Keratinocyte (primary cell): ENCODE measurements around the gene CD93. TPM values are rescaled to one million over a fixed set of nuclear protein-coding genes. Genes with fewer than 3 reads are reported as not detected.

ENCODE experiments used
- DNase-seq: peaks from one replicate; pipeline ENCODE4 v3.0.0-alpha.2; 2011; ENCODE audit warnings: low read depth, missing footprints, low spot score
- FAIRE-seq: peaks from 2 replicates; lab custom pipeline; 2011; peaks lifted over from hg19 to GRCh38; lab: Jason Lieb, UNC
- H2AFZ ChIP-seq: 2 replicates; pipeline ENCODE4 v1.6.0; 2012; ENCODE audit warnings: low read length, control low read depth, inconsistent platforms; ENCODE audit not compliant: control insufficient read depth
- H3K27ac ChIP-seq: 2 replicates; pipeline ENCODE4 v1.5.1; 2011; ENCODE audit warnings: low read length; ENCODE audit not compliant: control insufficient read depth, insufficient read depth
- H3K27me3 ChIP-seq: 3 replicates; pipeline ENCODE4 v1.6.0; 2011; ENCODE audit warnings: low read length; ENCODE audit not compliant: control insufficient read depth, insufficient read depth; ENCODE audit errors: extremely low read depth
- H3K36me3 ChIP-seq, 2 experiments: 2 replicates in 1 of 2; 3 replicates in 1 of 2; pipeline ENCODE4 v1.5.1; 2011; ENCODE audit warnings: low read length in 2 of 2, mild to moderate bottlenecking in 1 of 2; ENCODE audit not compliant: control insufficient read depth in 2 of 2, insufficient read depth in 2 of 2; ENCODE audit errors: extremely low read depth in 1 of 2
- H3K4me1 ChIP-seq: 3 replicates; pipeline ENCODE4 v1.5.1; 2011; ENCODE audit warnings: low read length; ENCODE audit not compliant: control insufficient read depth, insufficient read depth; ENCODE audit errors: extremely low read depth
- H3K4me2 ChIP-seq: 3 replicates; pipeline ENCODE4 v1.6.0; 2011; ENCODE audit warnings: low read depth, low read length; ENCODE audit not compliant: control insufficient read depth, insufficient read depth; ENCODE audit errors: extremely low read depth
- H3K4me3 ChIP-seq, 3 experiments: fragments of 200-600 bp in 1 of 3; sonication (generic) in 1 of 3; 2 replicates in 2 of 3; 3 replicates in 1 of 3; pipeline ENCODE4 v1.5.1; 2011 to 2016; ENCODE audit warnings: low read length in 3 of 3, mild to moderate bottlenecking in 3 of 3, control low read depth in 2 of 3, inconsistent platforms in 1 of 3, low read depth in 1 of 3, mixed read lengths in 1 of 3, mixed run types in 1 of 3, moderate library complexity in 1 of 3; ENCODE audit not compliant: control insufficient read depth in 2 of 3, insufficient read depth in 2 of 3; ENCODE audit errors: extremely low read depth in 1 of 3
- H3K79me2 ChIP-seq: 2 replicates; pipeline ENCODE4 v1.6.0; 2012; ENCODE audit warnings: low read length; ENCODE audit not compliant: control insufficient read depth, insufficient read depth
- H3K9ac ChIP-seq: 3 replicates; pipeline ENCODE4 v1.6.0; 2011; ENCODE audit warnings: low read length; ENCODE audit not compliant: control insufficient read depth, insufficient read depth; ENCODE audit errors: extremely low read depth
- H3K9me1 ChIP-seq: 3 replicates; pipeline ENCODE4 v1.6.0; 2011; ENCODE audit warnings: low read length; ENCODE audit not compliant: control insufficient read depth, insufficient read depth; ENCODE audit errors: extremely low read depth
- H3K9me3 ChIP-seq: 2 replicates; pipeline ENCODE4 v1.5.1; 2012; ENCODE audit warnings: low read depth, low read length; ENCODE audit not compliant: control insufficient read depth
- H4K20me1 ChIP-seq: 3 replicates; pipeline ENCODE4 v1.6.0; 2011; ENCODE audit warnings: low read length; ENCODE audit not compliant: control insufficient read depth, insufficient read depth; ENCODE audit errors: extremely low read depth
- EZH2 ChIP-seq: IDR thresholded peaks from one replicate; pipeline ENCODE4 v1.6.1; 2012; ENCODE audit warnings: inconsistent platforms, mild to moderate bottlenecking, low read length, moderate library complexity
- dilution Hi-C: fragments of 300-500 bp; cut with MboI; formaldehyde crosslinking; loops from one replicate; pipeline ENCODE4 v1.7.0; 2020; ENCODE audit warnings: low sequenced_read_pairs; ENCODE audit not compliant: extremely low pct_ligation_motif_present
- polyA plus RNA-seq, 5 experiments: library from polyadenylated mRNA; depleted of rRNA in 3 of 5; stranded (reverse) in 3 of 5; stranded (forward) in 1 of 5; unstranded in 1 of 5; fragments of >200 nt; gene quantifications; 1 replicate in 1 of 5; 2 replicates in 3 of 5; 3 replicates in 1 of 5; pipeline versions ENCODE4 v1.2.1 to v1.2.3, GENCODE V29; 2011 to 2012; ENCODE audit warnings: missing spikeins in 2 of 5, low read depth in 1 of 5, low replicate concordance in 1 of 5
- TF ChIP-seq, protein P1 (sequence below), 3 experiments: IDR thresholded peaks in 1 of 3; conservative IDR thresholded peaks in 1 of 3; optimal IDR thresholded peaks in 1 of 3; 2 replicates in 2 of 3; 3 replicates in 1 of 3; pipeline versions ENCODE3 to v1.5.1; 2011; ENCODE audit warnings: low read length in 3 of 3, mild to moderate bottlenecking in 3 of 3, moderate library complexity in 2 of 3, control low read depth in 1 of 3, inconsistent platforms in 1 of 3; ENCODE audit not compliant: insufficient read depth in 2 of 3; ENCODE audit errors: extremely low read depth in 1 of 3

CD93 gene
- polyA plus RNA-seq, 1 donor (not counting 4 experiments of a cell fraction or from before 2014, with no cell fraction given) = not detected

DNA sequence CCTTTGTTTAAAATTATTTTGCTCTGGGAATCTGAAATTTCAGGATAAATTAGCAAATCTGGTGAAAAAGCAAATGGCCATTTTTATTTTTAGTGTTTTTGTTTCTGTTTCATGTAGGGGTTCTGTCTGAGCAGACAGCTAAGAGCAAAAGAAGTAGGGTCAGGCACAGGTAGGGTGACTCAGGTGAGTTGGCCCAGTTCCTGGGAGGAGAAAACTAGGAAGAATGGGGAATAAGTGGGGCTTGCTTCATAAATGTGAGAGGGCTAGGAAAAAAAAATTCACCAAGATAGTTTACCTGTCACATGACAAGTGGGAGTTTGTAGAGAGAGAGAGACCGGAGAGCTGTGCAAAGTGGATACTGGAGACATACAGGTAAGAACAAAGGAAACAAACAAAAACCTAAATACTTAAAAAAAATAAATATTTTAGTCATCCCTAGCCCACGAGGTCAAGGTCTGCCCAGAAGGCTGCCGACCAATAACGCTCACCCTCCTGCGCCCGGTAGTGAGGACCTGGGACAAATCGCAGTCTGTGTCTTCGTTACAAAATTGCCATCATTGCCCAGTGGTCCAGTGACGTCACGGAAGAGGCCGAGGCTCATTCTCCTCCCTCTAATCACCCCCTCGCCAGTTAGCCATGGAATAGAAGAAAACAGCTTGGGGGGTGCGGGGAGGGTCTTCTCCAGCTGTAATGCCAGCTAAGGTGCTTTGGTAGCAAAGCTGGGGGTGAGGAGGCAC, 39.0 kb downstream of the CD93 start:
- Histone ChIP-seq H2AFZ (no peak overlapping the region), H3K36me3 (no peaks in the 10 kb centered on the region), H3K9me3 (no peaks in the 10 kb centered on the region), H3K27ac (no peak overlapping the region), H4K20me1 (no peaks in the 10 kb centered on the region), H3K4me1 (peaks cover 19% of the 10 kb centered on the region), H3K9me1 (no peaks in the 10 kb centered on the region), H3K4me3 (peak overlapping the region in 2 of 3 experiments; percentile 21 to 46), H3K79me2 (no peaks in the 10 kb centered on the region), H3K9ac (no peak overlapping the region), H3K4me2 (peak overlapping the region; percentile 93), H3K27me3 (no peaks in the 10 kb centered on the region)
- no peak for DNase-seq
- TF ChIP-seq, protein P1, sequence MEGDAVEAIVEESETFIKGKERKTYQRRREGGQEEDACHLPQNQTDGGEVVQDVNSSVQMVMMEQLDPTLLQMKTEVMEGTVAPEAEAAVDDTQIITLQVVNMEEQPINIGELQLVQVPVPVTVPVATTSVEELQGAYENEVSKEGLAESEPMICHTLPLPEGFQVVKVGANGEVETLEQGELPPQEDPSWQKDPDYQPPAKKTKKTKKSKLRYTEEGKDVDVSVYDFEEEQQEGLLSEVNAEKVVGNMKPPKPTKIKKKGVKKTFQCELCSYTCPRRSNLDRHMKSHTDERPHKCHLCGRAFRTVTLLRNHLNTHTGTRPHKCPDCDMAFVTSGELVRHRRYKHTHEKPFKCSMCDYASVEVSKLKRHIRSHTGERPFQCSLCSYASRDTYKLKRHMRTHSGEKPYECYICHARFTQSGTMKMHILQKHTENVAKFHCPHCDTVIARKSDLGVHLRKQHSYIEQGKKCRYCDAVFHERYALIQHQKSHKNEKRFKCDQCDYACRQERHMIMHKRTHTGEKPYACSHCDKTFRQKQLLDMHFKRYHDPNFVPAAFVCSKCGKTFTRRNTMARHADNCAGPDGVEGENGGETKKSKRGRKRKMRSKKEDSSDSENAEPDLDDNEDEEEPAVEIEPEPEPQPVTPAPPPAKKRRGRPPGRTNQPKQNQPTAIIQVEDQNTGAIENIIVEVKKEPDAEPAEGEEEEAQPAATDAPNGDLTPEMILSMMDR (optimal IDR thresholded peaks at IDR 0.05 in 1 of 3, IDR thresholded peaks at IDR 0.05 in 1 of 3, conservative IDR thresholded peaks at IDR 0.05 in 1 of 3; ENCODE audit: extremely low read depth in 1 of 3, insufficient read depth in 2 of 3, low read length in 3 of 3) = no peak
- TF ChIP-seq EZH2 = no peak
- dilution Hi-C loops = loop anchor here (25.0 kb wide), 1 partner anchor 140 kb away; no protein-coding TSS in a partner anchor
- FAIRE-seq = peak; percentile 52

DNA sequence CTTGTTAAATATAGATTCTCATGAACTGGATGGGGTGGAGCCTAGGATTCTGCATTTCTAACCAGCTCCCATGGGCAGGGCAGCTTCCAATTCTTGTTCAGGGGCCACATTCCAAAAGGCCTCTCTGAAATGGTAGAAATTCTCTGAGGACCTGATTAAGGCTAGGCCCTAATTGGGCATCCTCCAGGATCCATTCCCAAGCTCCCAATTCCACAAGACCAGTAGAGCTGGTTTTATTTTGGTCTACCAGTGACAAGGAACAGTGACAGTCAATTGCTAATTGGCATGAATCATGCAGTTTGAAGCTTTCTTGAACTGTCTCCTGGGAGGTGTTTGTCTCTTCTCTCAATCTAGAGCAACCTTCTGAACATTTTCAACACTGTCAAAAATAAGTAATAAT, 39.7 kb downstream of the CD93 start:
- peak overlapping the region; percentile 46 for H3K4me2 ChIP-seq
- dilution Hi-C loops = loop anchor here (25.0 kb wide), 1 partner anchor 141 kb away; no protein-coding TSS in a partner anchor
- FAIRE-seq (peak; percentile 23), DNase-seq (no peak)
- no peaks in the 10 kb centered on the region for H3K9me3 ChIP-seq
- peaks cover 19% of the 10 kb centered on the region for H3K4me1 ChIP-seq
- no peak overlapping the region for H3K9ac ChIP-seq
- H3K9me1 ChIP-seq = no peaks in the 10 kb centered on the region
- H3K4me3 ChIP-seq = peak overlapping the region in 1 of 3 experiments; percentile 24
- H3K36me3 ChIP-seq = no peaks in the 10 kb centered on the region
- no peaks in the 10 kb centered on the region for H4K20me1 ChIP-seq
- no peaks in the 10 kb centered on the region for H3K79me2 ChIP-seq
- no peak for TF ChIP-seq EZH2
- H3K27me3 ChIP-seq = no peaks in the 10 kb centered on the region
- no peak overlapping the region for H2AFZ ChIP-seq
- H3K27ac ChIP-seq = no peak overlapping the region
